Fibroblast of the aortic adventitia (primary cell): ENCODE results near the gene PRPH2. TPM values are rescaled to one million over a fixed set of nuclear protein-coding genes. Genes with fewer than 3 reads are reported as not detected.

Experiments used
- DNase-seq: peaks from one replicate; pipeline ENCODE4 v3.0.0-alpha.2; 2010; ENCODE audit warnings: low read depth
- H3K4me3 ChIP-seq: 2 replicates; pipeline ENCODE4 v1.5.1; 2011; ENCODE audit warnings: low read depth, mild to moderate bottlenecking, control low read depth, low read length, moderate library complexity
- CTCF ChIP-seq: IDR thresholded peaks from 2 replicates; pipeline ENCODE4 v1.5.1; 2011; ENCODE audit warnings: mild to moderate bottlenecking, low read length, control low read depth, inconsistent platforms; ENCODE audit not compliant: insufficient read depth
- total RNA-seq: library from RNA; depleted of rRNA; stranded (reverse); fragments of >200 nt; gene quantifications from 2 replicates; pipeline ENCODE4 v1.2.3, GENCODE V29; 2012; ENCODE audit warnings: low replicate concordance

Gene PRPH2
- total RNA-seq, 1 donor = 0.72 TPM

GRCh38 chr6:42702200-42702599, 20.2 kb downstream of the PRPH2 start:
- TF ChIP-seq CTCF = no peak
- DNase-seq = peak; percentile 64
- no peak overlapping the region for H3K4me3 ChIP-seq

GRCh38 chr6:42698217-42698616, 24.2 kb downstream of the PRPH2 start:
- no peak overlapping the region for H3K4me3 ChIP-seq
- DNase-seq = no peak

DNA sequence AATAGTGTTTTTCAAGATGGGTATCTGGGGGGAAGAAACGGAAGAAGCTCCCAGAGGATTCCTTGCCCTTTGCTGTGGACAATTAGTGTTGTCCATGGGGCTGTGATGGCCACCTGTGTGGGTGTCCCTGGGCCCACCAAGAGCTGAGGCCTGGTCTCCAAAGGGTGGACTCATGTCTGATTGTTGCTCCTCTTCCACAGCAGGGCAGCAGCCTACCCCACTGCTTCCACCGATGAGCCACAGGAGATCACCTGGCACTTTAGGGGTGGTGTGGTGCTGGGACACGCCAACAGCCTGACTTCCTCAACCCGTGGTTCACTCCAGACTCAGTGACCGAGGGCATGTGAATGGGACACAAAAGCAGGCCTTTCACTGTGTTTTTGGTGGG, 25.1 kb downstream of the PRPH2 start:
- DNase-seq = no peak
- no peak for TF ChIP-seq CTCF
- H3K4me3 ChIP-seq = no peak overlapping the region

More at GRCh38 chr6:42698217-42698616, 24.2 kb downstream of the PRPH2 start:
- TF ChIP-seq CTCF = no peak

DNA sequence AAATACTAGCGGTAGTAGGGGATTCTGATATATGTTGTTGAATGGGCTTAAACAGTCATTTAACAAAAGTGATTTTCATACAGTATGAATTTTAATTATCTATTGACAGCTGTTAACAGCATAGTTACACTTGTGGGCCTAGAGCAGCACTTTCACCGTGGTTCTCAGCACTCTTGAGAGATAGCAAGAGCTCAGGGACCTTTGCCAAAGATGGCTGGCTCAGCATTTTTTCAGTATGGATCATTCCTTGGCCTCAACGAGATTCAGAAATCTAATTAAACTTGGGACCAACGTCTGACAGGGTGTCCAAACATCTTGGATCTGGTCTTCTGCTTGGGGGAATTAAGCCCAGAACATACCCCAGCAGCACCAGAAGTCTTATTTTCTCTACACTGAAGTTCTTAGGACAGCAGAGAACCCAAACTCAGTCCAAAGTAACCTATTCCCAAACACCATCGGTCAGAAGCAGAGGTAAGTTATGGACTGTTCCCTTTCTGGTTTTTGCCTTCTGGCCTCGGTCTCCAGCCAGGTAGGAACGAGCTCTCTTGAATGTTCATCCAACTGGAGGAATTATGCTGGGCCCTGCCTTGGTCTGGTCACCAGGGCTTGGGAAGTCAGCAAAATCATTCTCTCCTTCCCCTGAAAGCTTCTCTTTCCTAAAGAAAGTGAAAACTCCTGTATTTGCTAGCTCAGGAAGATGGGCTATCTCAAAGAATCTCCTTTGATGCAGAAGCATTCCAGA, 25.7 kb downstream of the PRPH2 start:
- H3K4me3 ChIP-seq = no peak overlapping the region
- peak; percentile 90 for DNase-seq
- no peak for TF ChIP-seq CTCF

DNA sequence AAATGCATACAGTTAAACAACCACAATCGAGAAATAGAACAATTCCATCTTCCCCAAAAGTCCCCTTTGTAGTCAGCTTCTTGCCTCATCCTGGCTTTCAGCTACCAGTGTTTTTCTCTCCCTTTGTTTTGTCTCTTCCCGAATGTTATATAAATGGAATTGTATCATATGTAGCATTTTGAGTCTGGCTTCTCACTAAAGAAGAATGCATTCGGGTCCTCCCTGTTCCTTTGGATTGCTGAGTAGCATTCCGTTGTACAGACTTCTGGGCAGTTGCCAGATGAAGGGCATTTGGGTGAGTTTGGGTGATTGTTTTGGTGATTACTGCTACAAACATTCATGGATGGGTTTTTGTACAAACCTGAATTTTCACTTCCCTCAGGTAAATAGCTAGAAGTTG, 27.8 kb downstream of the PRPH2 start:
- no peak overlapping the region for H3K4me3 ChIP-seq
- no peak for TF ChIP-seq CTCF
- DNase-seq = peak; percentile 92

- no peak overlapping the region for H3K4me3 ChIP-seq
- TF ChIP-seq CTCF = no peak
- DNase-seq = peak; percentile 12
Measured at GRCh38 chr6:42693725-42694323, 28.6 kb downstream of the PRPH2 start.
